Prostate gland (tissue), 2 donors: Measurements from ENCODE around the gene SPCS2. TPM values are rescaled to one million over a fixed set of nuclear protein-coding genes. Genes with fewer than 3 reads are reported as not detected.
A peak's percentile ranks its signal among the peaks of the same experiment; 100 is the strongest.

Experiments used
- DNase-seq: peaks from one replicate; pipeline ENCODE4 v3.0.0-alpha.2; 2019; ENCODE audit warnings: low spot score
- H3K27ac ChIP-seq, 2 donors: fragments of 200-600 bp; sonication (generic); 2 replicates each; pipeline ENCODE4 v1.5.1; 2017 to 2019
- H3K27me3 ChIP-seq: fragments of 200-600 bp; sonication (generic); replicated peaks from 2 replicates; pipeline ENCODE4 v1.5.1; 2019; ENCODE audit not compliant: insufficient read depth
- H3K36me3 ChIP-seq, 2 donors: fragments of 200-600 bp; sonication (generic); 1 replicate in 1 of 2; 2 replicates in 1 of 2; pipeline versions ENCODE4 v1.5.1 to v1.8.1; 2017 to 2019
- H3K4me1 ChIP-seq: fragments of 200-600 bp; sonication (generic); replicated peaks from 2 replicates; pipeline ENCODE4 v1.5.1; 2019
- H3K4me3 ChIP-seq, 2 donors: fragments of 200-600 bp; sonication (generic); 2 replicates each; pipeline ENCODE4 v1.5.1; 2017 to 2019
- H3K9me3 ChIP-seq: fragments of 200-600 bp; sonication (generic); 2 replicates; pipeline ENCODE4 v1.5.1; 2017
- POLR2A ChIP-seq: fragments of 450-650 bp; IDR thresholded peaks from one replicate; pipeline ENCODE4 v1.6.1; 2016; ENCODE audit warnings: antibody characterized with exemption, mild to moderate bottlenecking
- POLR2AphosphoS5 ChIP-seq: sonication (generic); formaldehyde crosslinking; IDR thresholded peaks from one replicate; pipeline ENCODE4 v1.6.1; 2017; ENCODE audit warnings: antibody characterized with exemption
- WGBS: methylation state at CpG from one replicate; pipeline ENCODE4 v1.1.5; 2018; 5-methylcytosine and 5-hydroxymethylcytosine counted together
- intact Hi-C: fragments of 100-400 bp; cut with DNase I; formaldehyde crosslinking; loops from one replicate; pipeline ENCODE4 v1.14.2; 2022
- total RNA-seq, 2 donors: library from RNA; depleted of rRNA; stranded (reverse); fragments of >200 nt; gene quantifications; one replicate each; pipeline ENCODE4 v1.1.0, GENCODE V29; 2016
- TF ChIP-seq, protein P1 (sequence below), 4 experiments: fragments of 200-600 bp in 2 of 4; fragments of 450-650 bp in 2 of 4; sonication (generic) in 2 of 4; IDR thresholded peaks; 1 replicate in 3 of 4; 2 replicates in 1 of 4; pipeline ENCODE4 v1.5.1; 2016 to 2019; ENCODE audit warnings: antibody characterized with exemption in 4 of 4, mild to moderate bottlenecking in 2 of 4, moderate library complexity in 2 of 4

Gene SPCS2
- total RNA-seq, 2 donors from 2014 or later = 76.9 to 82.4 TPM

DNA sequence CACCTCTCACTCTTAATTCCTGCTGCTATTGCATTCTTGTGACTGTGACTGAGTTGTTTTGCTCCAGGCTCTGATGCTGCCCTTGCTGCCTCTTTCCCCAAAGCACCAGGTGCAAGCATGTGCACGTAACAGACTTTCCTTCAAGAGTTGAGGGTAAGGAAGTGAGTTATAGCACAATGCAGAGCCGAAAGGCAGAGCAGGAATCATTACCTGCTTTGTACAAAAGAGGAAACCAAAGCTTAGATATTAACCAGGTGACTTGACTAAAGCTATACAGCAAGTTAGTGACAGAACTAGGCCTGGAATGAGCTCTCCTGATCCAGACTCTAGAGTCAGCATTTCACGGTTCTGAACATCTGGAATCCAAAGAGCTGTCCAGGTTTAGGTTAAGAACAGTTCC lies 73.2 kb downstream of the SPCS2 start:
- DNase-seq = no peak
- TF ChIP-seq POLR2A (no peak), POLR2AphosphoS5 (no peak)
- TF ChIP-seq, protein P1, sequence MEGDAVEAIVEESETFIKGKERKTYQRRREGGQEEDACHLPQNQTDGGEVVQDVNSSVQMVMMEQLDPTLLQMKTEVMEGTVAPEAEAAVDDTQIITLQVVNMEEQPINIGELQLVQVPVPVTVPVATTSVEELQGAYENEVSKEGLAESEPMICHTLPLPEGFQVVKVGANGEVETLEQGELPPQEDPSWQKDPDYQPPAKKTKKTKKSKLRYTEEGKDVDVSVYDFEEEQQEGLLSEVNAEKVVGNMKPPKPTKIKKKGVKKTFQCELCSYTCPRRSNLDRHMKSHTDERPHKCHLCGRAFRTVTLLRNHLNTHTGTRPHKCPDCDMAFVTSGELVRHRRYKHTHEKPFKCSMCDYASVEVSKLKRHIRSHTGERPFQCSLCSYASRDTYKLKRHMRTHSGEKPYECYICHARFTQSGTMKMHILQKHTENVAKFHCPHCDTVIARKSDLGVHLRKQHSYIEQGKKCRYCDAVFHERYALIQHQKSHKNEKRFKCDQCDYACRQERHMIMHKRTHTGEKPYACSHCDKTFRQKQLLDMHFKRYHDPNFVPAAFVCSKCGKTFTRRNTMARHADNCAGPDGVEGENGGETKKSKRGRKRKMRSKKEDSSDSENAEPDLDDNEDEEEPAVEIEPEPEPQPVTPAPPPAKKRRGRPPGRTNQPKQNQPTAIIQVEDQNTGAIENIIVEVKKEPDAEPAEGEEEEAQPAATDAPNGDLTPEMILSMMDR (IDR thresholded peaks at IDR 0.05) = no peak
- Histone ChIP-seq H3K27me3 (no peaks in the 10 kb centered on the region), H3K9me3 (no peaks in the 10 kb centered on the region), H3K27ac (no peak overlapping the region), H3K4me3 (no peak overlapping the region), H3K36me3 (no peaks in the 10 kb centered on the region), H3K4me1 (no peaks in the 10 kb centered on the region)
- WGBS = 82% methylated on average over 3 of the region's 3 CpGs
- intact Hi-C loops = no loop called here

DNA sequence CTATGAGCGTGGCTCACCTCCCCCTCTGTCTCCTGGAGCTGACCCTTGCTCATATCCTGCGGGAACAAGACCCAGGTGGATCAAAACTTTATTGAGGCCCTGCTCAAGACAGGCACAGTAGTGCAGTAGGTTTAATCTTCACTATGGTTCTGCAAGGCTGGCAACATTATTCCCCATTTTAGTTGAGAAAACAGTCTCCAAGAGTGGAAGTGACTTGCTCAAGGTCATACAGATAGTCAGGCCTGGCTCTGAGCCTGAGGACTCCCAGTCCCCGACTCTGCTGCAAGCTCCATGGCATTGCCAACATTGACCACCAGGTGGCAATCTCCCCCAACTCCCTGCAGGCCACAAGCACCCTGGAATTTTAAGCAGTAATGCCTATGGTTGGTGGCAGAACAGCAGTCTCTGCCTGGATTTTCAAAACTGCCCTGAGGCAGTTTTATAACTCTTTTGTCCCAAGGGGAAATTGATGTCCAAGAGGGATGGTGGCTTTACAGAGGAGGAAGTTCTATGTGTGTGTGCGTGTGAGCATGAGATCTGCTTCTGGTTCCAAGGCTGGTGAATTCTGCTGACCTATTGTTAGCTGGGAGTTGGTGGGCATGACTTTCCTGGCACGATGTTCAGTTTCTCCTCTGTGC lies 73.8 kb downstream of the SPCS2 start:
- no peaks in the 10 kb centered on the region for H3K4me1 ChIP-seq
- peak; percentile 54 for DNase-seq
- TF ChIP-seq POLR2AphosphoS5 = no peak
- TF ChIP-seq, protein P1 (IDR thresholded peaks at IDR 0.05) = peak; percentile 73 to 87 (median 80)
- intact Hi-C loops = no loop called here
- 53% methylated on average over 5 of the region's 5 CpGs for WGBS
- H3K27ac ChIP-seq = no peak overlapping the region
- H3K4me3 ChIP-seq = no peak overlapping the region
- no peaks in the 10 kb centered on the region for H3K27me3 ChIP-seq
- H3K36me3 ChIP-seq = no peaks in the 10 kb centered on the region
- H3K9me3 ChIP-seq = no peaks in the 10 kb centered on the region

DNA sequence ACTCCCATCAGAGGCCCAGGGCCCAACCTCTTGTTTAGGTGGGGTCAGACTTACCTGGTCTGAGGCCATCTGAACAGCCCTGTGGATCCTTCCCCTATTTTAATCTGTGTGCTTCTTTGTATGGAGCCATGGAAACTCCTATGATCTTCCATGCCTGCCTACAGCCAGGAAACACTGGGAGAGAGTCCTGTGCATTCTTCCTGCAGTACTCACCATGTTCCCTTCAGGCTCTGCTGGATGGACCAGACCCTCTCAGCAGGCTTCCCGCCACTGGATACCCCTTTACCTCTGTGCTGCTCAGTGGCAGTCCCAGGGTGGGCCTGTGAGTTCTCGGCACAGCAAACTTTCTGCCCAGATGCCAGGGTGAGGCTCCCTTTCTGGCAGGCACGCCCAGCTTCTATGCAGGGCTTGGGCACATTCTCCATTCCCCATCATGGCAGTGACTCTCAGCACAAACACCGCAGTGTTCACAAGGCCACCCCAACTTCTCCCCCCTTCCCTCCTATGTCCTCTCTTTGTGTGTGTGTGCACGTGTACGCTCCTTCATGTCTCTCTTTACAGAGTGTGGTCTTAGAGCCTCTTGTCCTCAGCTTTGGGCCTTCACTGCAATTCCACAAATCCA lies 74.5 kb downstream of the SPCS2 start:
- no peak overlapping the region for H3K4me3 ChIP-seq
- H3K9me3 ChIP-seq = no peaks in the 10 kb centered on the region
- H3K27ac ChIP-seq = no peak overlapping the region
- WGBS = 98% methylated on average over 6 of the region's 6 CpGs
- intact Hi-C loops = loop anchor here (2.0 kb wide), 1 partner anchor 223 kb away; no protein-coding TSS in a partner anchor
- no peak for TF ChIP-seq POLR2AphosphoS5
- TF ChIP-seq, protein P1 (IDR thresholded peaks at IDR 0.05) = no peak
- no peak for TF ChIP-seq POLR2A
- no peaks in the 10 kb centered on the region for H3K27me3 ChIP-seq
- no peak for DNase-seq
- no peaks in the 10 kb centered on the region for H3K4me1 ChIP-seq
- no peaks in the 10 kb centered on the region for H3K36me3 ChIP-seq

DNA sequence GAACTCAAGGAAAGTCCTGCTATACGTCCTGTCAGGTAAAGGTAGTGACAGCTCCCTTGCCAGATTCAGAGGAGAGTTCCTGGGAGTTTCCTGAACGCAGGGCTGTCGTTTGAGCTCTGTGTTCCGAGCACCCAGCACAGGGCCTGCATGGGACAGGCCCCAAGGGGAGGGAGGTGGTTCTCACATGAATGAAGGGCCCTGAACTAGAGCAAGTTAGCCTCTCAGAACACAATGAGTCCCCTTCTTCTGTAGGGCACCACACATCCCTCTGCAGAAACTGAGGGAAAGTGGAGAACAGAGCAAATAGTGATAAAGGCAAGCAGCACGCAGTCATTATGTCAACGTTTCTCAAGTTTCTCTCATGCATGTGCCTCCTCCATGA lies 75.0 kb downstream of the SPCS2 start:
- WGBS = 87% methylated on average over 6 of the region's 6 CpGs
- H3K27ac ChIP-seq = no peak overlapping the region
- H3K4me3 ChIP-seq = no peak overlapping the region
- intact Hi-C loops = loop anchor here (2.0 kb wide), 1 partner anchor 223 kb away; no protein-coding TSS in a partner anchor
- DNase-seq = no peak
- H3K9me3 ChIP-seq = no peaks in the 10 kb centered on the region
- H3K27me3 ChIP-seq = no peaks in the 10 kb centered on the region
- TF ChIP-seq POLR2A (no peak), POLR2AphosphoS5 (no peak)
- TF ChIP-seq, protein P1 (IDR thresholded peaks at IDR 0.05) = no peak
- H3K36me3 ChIP-seq = no peaks in the 10 kb centered on the region
- H3K4me1 ChIP-seq = no peaks in the 10 kb centered on the region

DNA sequence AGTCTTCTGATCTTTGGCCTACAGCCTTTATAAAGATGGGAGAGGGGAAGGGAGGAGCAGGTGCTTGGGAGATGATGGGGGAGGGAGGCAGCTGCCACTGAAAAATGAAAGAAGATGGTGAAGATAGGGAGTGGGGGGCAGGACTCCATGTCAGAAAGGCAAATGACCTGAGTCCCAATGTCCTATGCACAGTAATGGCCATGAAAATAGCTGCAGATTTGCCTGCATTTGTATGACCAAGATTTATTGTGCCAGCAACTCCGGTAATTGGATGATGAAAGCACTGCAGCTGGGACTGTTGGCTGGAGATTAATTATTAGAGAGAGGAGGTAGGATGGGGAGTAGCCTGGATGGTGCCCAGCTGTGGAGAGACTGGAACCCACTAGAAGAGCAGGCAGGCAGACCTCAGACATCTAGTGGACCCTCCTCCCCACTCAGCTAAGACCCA lies 75.7 kb downstream of the SPCS2 start:
- intact Hi-C loops = loop anchor here (2.0 kb wide), 1 partner anchor 222 kb away; no protein-coding TSS in a partner anchor
- no peak for DNase-seq
- WGBS = 23% methylated on average over 1 of the region's 1 CpG

More for the DNA sequence above, 75.7 kb downstream of the SPCS2 start:
- no peaks in the 10 kb centered on the region for H3K4me1 ChIP-seq
- H3K27me3 ChIP-seq = no peaks in the 10 kb centered on the region
- H3K9me3 ChIP-seq = no peaks in the 10 kb centered on the region
- TF ChIP-seq, protein P1 (IDR thresholded peaks at IDR 0.05) = no peak
- TF ChIP-seq POLR2AphosphoS5 = no peak
- TF ChIP-seq POLR2A = no peak
- no peak overlapping the region for H3K4me3 ChIP-seq
- no peaks in the 10 kb centered on the region for H3K36me3 ChIP-seq
- H3K27ac ChIP-seq = no peak overlapping the region
